DOHH2 (cell line): Measurements from ENCODE around the gene KLHDC8A.

ENCODE experiments used
- H3F3A ChIP-seq: fragments of 200-600 bp; sonication (generic), shearing (Covaris generic); 2 replicates; pipeline ENCODE4 v1.6.0; 2016; ENCODE audit warnings: antibody characterized with exemption, mild to moderate bottlenecking; ENCODE audit not compliant: control insufficient read depth, insufficient read depth
- H3K27ac ChIP-seq: fragments of 200-600 bp; sonication (generic); 2 replicates; pipeline ENCODE4 v1.5.1; 2014; ENCODE audit warnings: low read depth, mild to moderate bottlenecking, low read length, moderate library complexity
- H3K27me3 ChIP-seq: fragments of 200-600 bp; sonication (generic); 2 replicates; pipeline ENCODE4 v1.6.1; 2014; ENCODE audit warnings: mild to moderate bottlenecking, low read length, mixed read lengths; ENCODE audit not compliant: control insufficient read depth
- H3K36me3 ChIP-seq: fragments of 200-600 bp; sonication (generic); 2 replicates; pipeline ENCODE4 v1.6.1; 2014; ENCODE audit warnings: mild to moderate bottlenecking, low read length, moderate library complexity, mixed read lengths; ENCODE audit not compliant: control insufficient read depth
- H3K4me1 ChIP-seq: fragments of 200-600 bp; sonication (generic); 2 replicates; pipeline ENCODE4 v1.6.1; 2014; ENCODE audit warnings: mild to moderate bottlenecking, low read length, mixed read lengths; ENCODE audit not compliant: control insufficient read depth
- H3K4me2 ChIP-seq: fragments of 200-600 bp; sonication (generic); 2 replicates; pipeline ENCODE4 v1.6.0; 2014; ENCODE audit warnings: mild to moderate bottlenecking, low read length, moderate library complexity
- H3K4me3 ChIP-seq: fragments of 200-600 bp; sonication (generic); 2 replicates; pipeline ENCODE4 v1.5.1; 2014; ENCODE audit warnings: mild to moderate bottlenecking, low read length, mixed read lengths
- H3K79me2 ChIP-seq: fragments of 200-600 bp; sonication (generic); 2 replicates; pipeline ENCODE4 v1.6.1; 2014; ENCODE audit warnings: mild to moderate bottlenecking, low read length, mixed read lengths; ENCODE audit not compliant: control insufficient read depth
- H3K9me2 ChIP-seq: fragments of 200-600 bp; sonication (generic); replicated peaks from 2 replicates; pipeline ENCODE4 v1.6.1; 2014; ENCODE audit warnings: mild to moderate bottlenecking, low read length, mixed read lengths; ENCODE audit not compliant: control insufficient read depth
- H3K9me3 ChIP-seq: fragments of 200-600 bp; sonication (generic); 2 replicates; pipeline ENCODE4 v1.6.1; 2014; ENCODE audit warnings: antibody characterized with exemption, low read length, mixed read lengths; ENCODE audit not compliant: control insufficient read depth, insufficient read depth
- H4K20me1 ChIP-seq: fragments of 200-600 bp; sonication (generic); 2 replicates; pipeline ENCODE4 v1.6.0; 2014; ENCODE audit warnings: low read depth, mild to moderate bottlenecking, antibody characterized with exemption, low read length, moderate library complexity; ENCODE audit not compliant: control insufficient read depth, insufficient read depth
- CTCF ChIP-seq: fragments of 200-600 bp; sonication (generic); IDR thresholded peaks from one replicate; pipeline ENCODE4 v1.5.1; 2014; ENCODE audit warnings: antibody characterized with exemption, mild to moderate bottlenecking, low read depth, low read length; ENCODE audit not compliant: poor library complexity, severe bottlenecking
- EZH2phosphoT487 ChIP-seq: fragments of 200-600 bp; sonication (generic); IDR thresholded peaks from 2 replicates; pipeline ENCODE4 v1.6.1; 2017; ENCODE audit warnings: borderline replicate concordance, mild to moderate bottlenecking, antibody characterized with exemption, low read length, moderate library complexity, mixed read lengths

KLHDC8A gene

GRCh38 chr1:205342986-205343385 is 13.7 kb downstream of the KLHDC8A start:
- Histone ChIP-seq H3K36me3 (no peaks in the 10 kb centered on the region), H3K4me3 (no peak overlapping the region), H3K4me2 (no peak overlapping the region), H3F3A (no peaks in the 10 kb centered on the region), H3K9me3 (no peaks in the 10 kb centered on the region), H3K27me3 (peaks cover 42% of the 10 kb centered on the region), H3K27ac (no peak overlapping the region), H3K9me2 (no peaks in the 10 kb centered on the region), H4K20me1 (no peaks in the 10 kb centered on the region), H3K4me1 (no peaks in the 10 kb centered on the region; the same call in 1 of the 2 replicates), H3K79me2 (no peaks in the 10 kb centered on the region)
- TF ChIP-seq CTCF (no peak), EZH2phosphoT487 (no peak)

GRCh38 chr1:205340676-205341075 is 16.0 kb downstream of the KLHDC8A start:
- TF ChIP-seq CTCF (no peak), EZH2phosphoT487 (no peak)
- Histone ChIP-seq H4K20me1 (no peaks in the 10 kb centered on the region), H3K27ac (no peak overlapping the region), H3K36me3 (no peaks in the 10 kb centered on the region), H3K4me2 (no peak overlapping the region), H3K79me2 (no peaks in the 10 kb centered on the region), H3K9me2 (no peaks in the 10 kb centered on the region), H3F3A (no peaks in the 10 kb centered on the region), H3K27me3 (peaks cover 38% of the 10 kb centered on the region), H3K4me1 (no peaks in the 10 kb centered on the region), H3K9me3 (no peaks in the 10 kb centered on the region), H3K4me3 (no peak overlapping the region)

GRCh38 chr1:205339717-205340116 is 17.0 kb downstream of the KLHDC8A start:
- Histone ChIP-seq H4K20me1 (no peaks in the 10 kb centered on the region), H3F3A (no peaks in the 10 kb centered on the region), H3K4me1 (no peaks in the 10 kb centered on the region), H3K27me3 (peaks cover 38% of the 10 kb centered on the region), H3K4me2 (no peak overlapping the region), H3K79me2 (no peaks in the 10 kb centered on the region), H3K36me3 (no peaks in the 10 kb centered on the region), H3K9me3 (no peaks in the 10 kb centered on the region), H3K27ac (no peak overlapping the region), H3K9me2 (no peaks in the 10 kb centered on the region), H3K4me3 (no peak overlapping the region)
- TF ChIP-seq EZH2phosphoT487 (no peak), CTCF (no peak)
